ENCODE data around the gene ZFAND6. TPM values are rescaled to one million over a fixed set of nuclear protein-coding genes. Genes with fewer than 3 reads are reported as not detected.
"Not testable (repeated sequence)": the region's sequence is repeated elsewhere in the genome, so short reads cannot be mapped to it uniquely, and the experiment has no call there.

ZFAND6 gene
- total RNA-seq = 100 to 1,000 TPM; 215 to 324 (median 226) TPM

DNA sequence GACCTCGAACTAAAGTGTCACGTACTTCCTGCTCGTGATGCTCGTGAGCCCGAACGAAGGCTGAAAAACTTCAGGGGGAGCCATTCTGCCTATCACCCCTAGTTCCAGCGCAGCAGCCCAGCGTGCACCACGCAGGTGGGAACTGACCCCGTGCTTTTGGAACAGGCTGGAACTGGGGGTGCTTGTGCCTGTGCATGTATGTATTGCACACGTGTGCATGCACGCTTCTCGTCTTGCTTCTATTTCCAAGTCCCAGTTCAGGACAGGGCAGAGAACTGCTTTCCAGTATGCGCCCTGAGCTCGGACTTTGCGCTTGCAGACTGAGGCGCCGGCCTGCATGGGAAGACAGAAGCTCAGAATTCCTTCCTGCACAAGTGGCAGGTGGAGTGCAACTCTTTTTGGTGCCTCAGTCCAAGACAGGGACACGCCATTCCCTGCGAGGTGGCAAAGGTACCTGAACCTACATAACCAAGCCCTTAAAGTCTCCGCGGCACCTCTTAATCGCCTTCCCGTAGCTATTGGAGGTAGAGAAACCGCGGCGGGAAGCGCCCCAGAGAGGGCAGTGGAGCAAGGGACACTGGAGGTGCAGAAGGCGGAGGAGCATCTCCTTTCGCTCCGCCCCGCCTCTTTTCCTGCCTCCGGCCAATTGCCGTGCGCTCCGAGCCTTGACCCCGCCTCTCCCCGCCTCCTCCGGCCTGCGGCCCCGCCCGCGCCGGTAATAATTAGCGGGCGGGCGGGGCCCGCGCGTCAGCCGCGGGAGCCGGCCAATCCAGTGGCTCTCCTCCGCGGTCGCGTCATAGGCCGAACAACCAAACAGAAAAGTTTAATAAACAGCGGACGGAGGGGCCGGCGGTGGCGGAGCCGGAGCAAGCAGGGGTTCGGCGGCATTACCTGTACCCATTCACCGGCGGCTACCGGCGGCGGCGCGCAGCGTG is at the start of gene ZFAND6:
Gene ZFAND6, plus strand, starts transcription at position 826 of the 935 bp plus-strand sequence. CDS start 60,669 bp downstream, outside the sequence.
- WGBS, 2 donors = 1% methylated on average over 48 to 72 of the region's 74 CpGs

DNA sequence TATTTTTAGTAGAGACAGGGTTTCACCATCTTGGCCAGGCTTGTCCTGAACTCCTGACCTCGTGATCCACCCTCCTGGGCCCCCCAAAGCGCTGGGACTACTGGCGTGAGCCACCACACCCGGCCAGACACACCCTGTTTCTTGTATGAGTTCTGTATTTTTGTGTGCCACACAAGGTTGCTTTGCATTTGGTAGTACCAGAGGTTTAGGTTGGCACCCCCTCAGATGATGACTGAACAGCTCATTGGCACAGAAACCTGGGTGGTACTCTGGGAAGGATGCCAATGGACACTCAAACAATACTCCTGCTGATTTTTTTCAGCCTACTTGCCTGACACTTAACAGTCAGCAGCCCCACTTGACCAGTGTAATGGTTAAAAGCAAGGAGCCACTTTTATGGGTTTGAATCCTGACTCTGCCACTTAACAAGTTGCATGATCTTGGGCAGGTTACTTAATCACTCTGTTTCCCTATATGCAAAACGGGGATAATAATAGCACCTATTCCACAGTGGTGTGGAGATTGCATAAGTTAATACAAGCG is 49.3 kb upstream of the ZFAND6 start:
- H3K27ac ChIP-seq = peak overlapping the region in 1 of 3 donors; percentile 36
- intact Hi-C loops (cut with DNase I) = no loop called here
- no peaks in the 10 kb centered on the region for H3K27me3 ChIP-seq
- H3K36me3 ChIP-seq = no peaks in the 10 kb centered on the region
- H3K4me3 ChIP-seq (replicated peaks in 1 of 3) = no peak overlapping the region
- no peak for TF ChIP-seq POLR2A (IDR thresholded peaks at IDR 0.05)
- TF ChIP-seq, protein P1, sequence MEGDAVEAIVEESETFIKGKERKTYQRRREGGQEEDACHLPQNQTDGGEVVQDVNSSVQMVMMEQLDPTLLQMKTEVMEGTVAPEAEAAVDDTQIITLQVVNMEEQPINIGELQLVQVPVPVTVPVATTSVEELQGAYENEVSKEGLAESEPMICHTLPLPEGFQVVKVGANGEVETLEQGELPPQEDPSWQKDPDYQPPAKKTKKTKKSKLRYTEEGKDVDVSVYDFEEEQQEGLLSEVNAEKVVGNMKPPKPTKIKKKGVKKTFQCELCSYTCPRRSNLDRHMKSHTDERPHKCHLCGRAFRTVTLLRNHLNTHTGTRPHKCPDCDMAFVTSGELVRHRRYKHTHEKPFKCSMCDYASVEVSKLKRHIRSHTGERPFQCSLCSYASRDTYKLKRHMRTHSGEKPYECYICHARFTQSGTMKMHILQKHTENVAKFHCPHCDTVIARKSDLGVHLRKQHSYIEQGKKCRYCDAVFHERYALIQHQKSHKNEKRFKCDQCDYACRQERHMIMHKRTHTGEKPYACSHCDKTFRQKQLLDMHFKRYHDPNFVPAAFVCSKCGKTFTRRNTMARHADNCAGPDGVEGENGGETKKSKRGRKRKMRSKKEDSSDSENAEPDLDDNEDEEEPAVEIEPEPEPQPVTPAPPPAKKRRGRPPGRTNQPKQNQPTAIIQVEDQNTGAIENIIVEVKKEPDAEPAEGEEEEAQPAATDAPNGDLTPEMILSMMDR (IDR thresholded peaks at IDR 0.05) = no peak
- H3K4me1 ChIP-seq = peaks cover 0 to 9% of the 10 kb centered on the region in 2 donors
- H3K9me3 ChIP-seq = no peaks in the 10 kb centered on the region
- WGBS, 2 donors = 37 to 41% methylated on average over 6 of the region's 6 CpGs
- DNase-seq = peak; percentile 69 to 79

More for the DNA sequence above, at the start of gene ZFAND6:
- Histone ChIP-seq H3K4me3 (replicated peaks in 1 of 3) (peak within 1 kb of the TSS; percentile 29 to 86 (median 48)), H3K36me3 (no peaks in the 10 kb centered on the region), H3K4me1 (peaks cover 4 to 8% of the 10 kb centered on the region in 2 donors), H3K9me3 (no peaks in the 10 kb centered on the region), H3K27me3 (no peaks in the 10 kb centered on the region), H3K27ac (peak within 1 kb of the TSS; percentile 84 to 97 (median 86))
- intact Hi-C loops (cut with DNase I) = loop anchor here (5.0 kb wide), 2 partner anchors 98 to 113 kb away; no protein-coding TSS in a partner anchor
- peak; percentile 97 for DNase-seq
- peak in 1 of 2 donors; percentile 96 for TF ChIP-seq POLR2A (IDR thresholded peaks at IDR 0.05)
- TF ChIP-seq, protein P1 (IDR thresholded peaks at IDR 0.05) = no peak

DNA sequence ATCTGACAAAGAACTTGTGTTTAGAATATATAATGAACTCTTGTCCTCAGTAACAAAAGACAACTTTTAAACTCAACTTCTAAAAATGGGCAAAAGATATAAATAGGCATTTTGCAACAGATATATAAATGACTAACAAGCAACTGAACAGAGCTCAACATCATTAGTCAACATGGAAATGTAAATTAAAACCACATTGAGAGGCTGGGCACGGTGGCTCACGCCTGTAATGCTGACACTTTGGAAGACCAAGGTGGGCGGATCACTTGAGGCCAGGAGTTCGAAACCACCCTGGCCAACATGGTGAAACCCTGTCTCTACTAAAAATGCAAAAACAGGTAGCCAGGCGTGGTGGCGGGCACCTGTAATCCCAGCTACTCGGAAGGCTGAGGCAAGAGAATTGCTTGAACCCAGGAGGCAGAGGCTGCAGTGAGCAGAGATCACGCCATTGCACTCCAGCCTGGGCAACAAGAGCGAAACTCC is 48.4 kb upstream of the ZFAND6 start:
- intact Hi-C loops (cut with DNase I) = not testable (repeated sequence)

DNA sequence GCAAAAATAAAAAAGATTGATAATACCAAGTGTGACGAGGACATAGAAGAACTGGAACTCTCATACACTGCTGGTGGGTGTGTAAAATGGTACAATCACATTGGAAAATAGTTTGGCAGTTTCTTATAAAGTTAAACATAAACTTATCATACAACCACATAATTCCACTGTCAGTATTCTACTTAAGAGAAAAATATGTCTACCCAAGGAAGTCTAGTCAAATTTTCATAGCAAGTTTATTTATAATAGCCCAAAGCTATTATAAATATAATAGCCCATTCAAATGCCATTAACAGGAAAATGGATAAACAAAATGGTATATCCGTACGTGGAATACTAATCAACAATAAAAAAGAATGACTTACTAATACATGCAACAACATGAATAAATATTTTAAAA is 47.9 kb upstream of the ZFAND6 start:
- H3K36me3 ChIP-seq = no peaks in the 10 kb centered on the region
- H3K27me3 ChIP-seq = no peaks in the 10 kb centered on the region
- 86 to 87% methylated on average over 3 of the region's 3 CpGs for WGBS, 2 donors
- H3K4me3 ChIP-seq (replicated peaks in 1 of 3) = no peak overlapping the region
- TF ChIP-seq, protein P1 (IDR thresholded peaks at IDR 0.05) = no peak
- TF ChIP-seq POLR2A (IDR thresholded peaks at IDR 0.05) = no peak
- intact Hi-C loops (cut with DNase I) = no loop called here
- no peaks in the 10 kb centered on the region for H3K9me3 ChIP-seq
- H3K27ac ChIP-seq = no peak overlapping the region
- peaks cover 0 to 7% of the 10 kb centered on the region in 2 donors for H3K4me1 ChIP-seq
- no peak for DNase-seq

More for the DNA sequence above, 48.4 kb upstream of the ZFAND6 start:
- not testable (repeated sequence) for H3K36me3 ChIP-seq; H3K27ac ChIP-seq; H3K4me1 ChIP-seq; H3K27me3 ChIP-seq; H3K4me3 ChIP-seq (replicated peaks in 1 of 3); H3K9me3 ChIP-seq; DNase-seq
- 90% methylated on average over 9 of the region's 9 CpGs for WGBS, 2 donors

DNA sequence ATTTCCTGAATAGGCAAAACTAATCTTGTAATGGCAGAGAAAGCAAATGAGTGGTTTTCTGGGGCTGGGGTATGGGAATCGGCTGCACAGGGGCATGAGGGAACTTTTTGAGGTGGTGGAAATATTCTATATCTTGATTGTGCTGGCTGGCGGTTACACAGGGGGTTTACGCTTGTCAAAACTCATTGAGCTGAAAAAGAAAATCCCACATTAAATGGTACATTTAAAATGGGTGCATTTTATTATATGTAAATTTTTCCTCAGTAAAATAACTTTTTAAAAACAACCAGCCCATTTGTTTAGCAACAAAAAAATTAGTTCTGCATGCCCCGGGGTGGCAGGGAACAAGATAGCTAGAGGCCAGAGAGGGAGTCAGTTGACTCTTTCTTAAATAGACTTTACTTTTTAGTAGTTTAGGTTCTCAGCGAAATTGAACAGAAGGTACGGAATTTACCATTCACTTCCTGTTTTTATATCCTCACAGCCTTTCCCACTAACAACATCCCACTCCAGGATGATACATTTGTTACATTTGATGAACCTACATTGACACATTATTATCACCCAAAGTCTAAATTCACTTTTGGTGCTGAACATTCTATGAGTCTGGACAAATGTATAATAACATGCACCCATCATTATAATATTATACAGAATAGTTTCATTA is 47.3 kb upstream of the ZFAND6 start:
- H3K4me3 ChIP-seq (replicated peaks in 1 of 3) = no peak overlapping the region
- H3K27me3 ChIP-seq = no peaks in the 10 kb centered on the region
- DNase-seq = no peak
- H3K9me3 ChIP-seq = no peaks in the 10 kb centered on the region
- no peak overlapping the region for H3K27ac ChIP-seq
- H3K4me1 ChIP-seq = peaks cover 0 to 7% of the 10 kb centered on the region in 2 donors
- WGBS, 2 donors = 86 to 87% methylated on average over 6 of the region's 6 CpGs
- TF ChIP-seq, protein P1 (IDR thresholded peaks at IDR 0.05) = no peak
- no peak for TF ChIP-seq POLR2A (IDR thresholded peaks at IDR 0.05)
- H3K36me3 ChIP-seq = no peaks in the 10 kb centered on the region
- intact Hi-C loops (cut with DNase I) = no loop called here

DNA sequence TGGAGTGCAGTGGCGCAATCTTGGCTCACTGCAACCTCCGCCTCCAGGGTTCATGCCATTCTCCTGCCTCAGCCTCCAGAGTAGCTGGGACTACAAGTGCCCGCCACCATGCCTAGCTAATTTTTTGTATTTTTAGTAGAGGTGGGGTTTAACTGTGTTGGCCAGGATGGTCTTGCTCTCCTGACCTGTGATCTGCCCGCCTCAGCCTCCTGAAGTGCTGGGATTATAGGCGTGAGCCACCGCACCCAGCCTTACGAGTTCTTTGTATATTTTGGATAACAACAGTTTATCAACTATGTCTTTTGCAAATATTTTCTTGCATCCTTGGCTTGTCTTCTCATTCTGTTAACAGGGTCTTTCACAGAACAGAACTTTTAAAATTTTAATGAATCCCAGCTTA is 45.3 kb upstream of the ZFAND6 start:
- 97 to 98% methylated on average over 7 of the region's 7 CpGs for WGBS, 2 donors
- H3K4me1 ChIP-seq; H3K36me3 ChIP-seq; intact Hi-C loops (cut with DNase I); H3K9me3 ChIP-seq; H3K27ac ChIP-seq; H3K4me3 ChIP-seq (replicated peaks in 1 of 3); DNase-seq; H3K27me3 ChIP-seq: not testable (repeated sequence)

Measured in thyroid gland (tissue), 4 donors.